ENCODE results near the gene TMEM255B. TPM values are rescaled to one million over a fixed set of nuclear protein-coding genes. Genes with fewer than 3 reads are reported as not detected.

Gene TMEM255B
- total RNA-seq = 0.31 TPM

GRCh38 chr13:113758651-113759524, at the start of gene TMEM255B:
Gene TMEM255B (plus strand): TSS chr13:113759226. CDS start chr13:113759270, 44 bp downstream.

GRCh38 chr13:113863524-113864272, 104.7 kb downstream of the TMEM255B start, which contains the start of gene GAS6:
Gene GAS6 (minus strand): TSS chr13:113864076. CDS start chr13:113863920, 156 bp downstream.

Other genes starting within 250 kb of the TMEM255B start
- 34.4 TPM for gene TFDP1, start 174.5 kb upstream of the TMEM255B start, total RNA-seq
- gene ATP4B, start 101.0 kb upstream of the TMEM255B start, total RNA-seq = not detected
- 1.3 TPM for gene GRK1, start 92.0 kb upstream of the TMEM255B start, total RNA-seq
- 26.6 TPM for gene GAS6, start 104.8 kb downstream of the TMEM255B start, total RNA-seq
- gene C13orf46, start 214.8 kb downstream of the TMEM255B start, total RNA-seq = 1.3 TPM

Measured in parietal lobe (tissue), 1 donor.